Esophagus squamous epithelium (tissue), 4 donors: ENCODE results near the gene PRKCE.

ENCODE experiments used
- POLR2A ChIP-seq, 4 donors: fragments of 450-650 bp; IDR thresholded peaks; one replicate each; pipeline ENCODE4 v1.6.1; 2017; ENCODE audit warnings: antibody characterized with exemption in 4 of 4, mild to moderate bottlenecking in 4 of 4, moderate library complexity in 3 of 4
- TF ChIP-seq, protein P1 (sequence below), 6 experiments: fragments of 450-650 bp in 4 of 6; fragments of 200-600 bp in 2 of 6; sonication (generic) in 2 of 6; IDR thresholded peaks; one replicate each; pipeline ENCODE4 v1.5.1; 2016 to 2019; ENCODE audit warnings: antibody characterized with exemption in 6 of 6, mild to moderate bottlenecking in 4 of 6, moderate library complexity in 4 of 6

GRCh38 chr2:46006473-46007025, 355.1 kb downstream of the PRKCE start:
- no peak for TF ChIP-seq POLR2A (IDR thresholded peaks at IDR 0.05)
- TF ChIP-seq, protein P1, sequence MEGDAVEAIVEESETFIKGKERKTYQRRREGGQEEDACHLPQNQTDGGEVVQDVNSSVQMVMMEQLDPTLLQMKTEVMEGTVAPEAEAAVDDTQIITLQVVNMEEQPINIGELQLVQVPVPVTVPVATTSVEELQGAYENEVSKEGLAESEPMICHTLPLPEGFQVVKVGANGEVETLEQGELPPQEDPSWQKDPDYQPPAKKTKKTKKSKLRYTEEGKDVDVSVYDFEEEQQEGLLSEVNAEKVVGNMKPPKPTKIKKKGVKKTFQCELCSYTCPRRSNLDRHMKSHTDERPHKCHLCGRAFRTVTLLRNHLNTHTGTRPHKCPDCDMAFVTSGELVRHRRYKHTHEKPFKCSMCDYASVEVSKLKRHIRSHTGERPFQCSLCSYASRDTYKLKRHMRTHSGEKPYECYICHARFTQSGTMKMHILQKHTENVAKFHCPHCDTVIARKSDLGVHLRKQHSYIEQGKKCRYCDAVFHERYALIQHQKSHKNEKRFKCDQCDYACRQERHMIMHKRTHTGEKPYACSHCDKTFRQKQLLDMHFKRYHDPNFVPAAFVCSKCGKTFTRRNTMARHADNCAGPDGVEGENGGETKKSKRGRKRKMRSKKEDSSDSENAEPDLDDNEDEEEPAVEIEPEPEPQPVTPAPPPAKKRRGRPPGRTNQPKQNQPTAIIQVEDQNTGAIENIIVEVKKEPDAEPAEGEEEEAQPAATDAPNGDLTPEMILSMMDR (IDR thresholded peaks at IDR 0.05) = no peak
